Ishikawa (cell line): ENCODE data around the gene TMEM198.

Experiments used
- CEBPB ChIP-seq: IDR thresholded peaks from 2 replicates; pipeline ENCODE4 v1.6.1; 2012
- CREB1 ChIP-seq: IDR thresholded peaks from 2 replicates; pipeline ENCODE4 v1.6.1; 2012; ENCODE audit warnings: low read depth
- EGR1 ChIP-seq: IDR thresholded peaks from 2 replicates; pipeline ENCODE4 v1.6.1; 2012
- EP300 ChIP-seq: IDR thresholded peaks from 2 replicates; pipeline ENCODE4 v1.6.1; 2012; ENCODE audit warnings: borderline replicate concordance
- FOXM1 ChIP-seq: IDR thresholded peaks from 2 replicates; pipeline ENCODE4 v1.6.1; 2012; ENCODE audit warnings: low read depth, borderline replicate concordance
- NFIC ChIP-seq: IDR thresholded peaks from 2 replicates; pipeline ENCODE4 v1.6.1; 2012
- RAD21 ChIP-seq: IDR thresholded peaks from 2 replicates; pipeline ENCODE4 v1.6.1; 2012; ENCODE audit warnings: low read depth
- TAF1 ChIP-seq: IDR thresholded peaks from 2 replicates; pipeline ENCODE4 v1.6.1; 2012; ENCODE audit warnings: low read depth, mild to moderate bottlenecking
- TCF12 ChIP-seq: IDR thresholded peaks from 2 replicates; pipeline ENCODE4 v1.6.1; 2012; ENCODE audit warnings: low read depth
- TEAD4 ChIP-seq: IDR thresholded peaks from 2 replicates; pipeline ENCODE4 v1.6.1; 2012
- USF1 ChIP-seq: IDR thresholded peaks from 2 replicates; pipeline ENCODE4 v1.6.1; 2012
- YY1 ChIP-seq: IDR thresholded peaks from 2 replicates; pipeline ENCODE4 v1.6.1; 2012; ENCODE audit warnings: low read depth
- ZBTB7A ChIP-seq: IDR thresholded peaks from 2 replicates; pipeline ENCODE4 v1.6.1; 2012; ENCODE audit warnings: low read depth
- TF ChIP-seq, protein P1 (sequence below): IDR thresholded peaks from 2 replicates; pipeline ENCODE4 v1.6.1; 2012
- TF ChIP-seq, protein P2 (sequence below): IDR thresholded peaks from 2 replicates; pipeline ENCODE4 v1.6.1; 2012; ENCODE audit warnings: low read depth, mild to moderate bottlenecking

The TMEM198 gene

GRCh38 chr2:219567791-219568361 lies 24.0 kb downstream of the TMEM198 start:
- TF ChIP-seq TCF12 (no peak), FOXM1 (no peak), RAD21 (no peak)

DNA sequence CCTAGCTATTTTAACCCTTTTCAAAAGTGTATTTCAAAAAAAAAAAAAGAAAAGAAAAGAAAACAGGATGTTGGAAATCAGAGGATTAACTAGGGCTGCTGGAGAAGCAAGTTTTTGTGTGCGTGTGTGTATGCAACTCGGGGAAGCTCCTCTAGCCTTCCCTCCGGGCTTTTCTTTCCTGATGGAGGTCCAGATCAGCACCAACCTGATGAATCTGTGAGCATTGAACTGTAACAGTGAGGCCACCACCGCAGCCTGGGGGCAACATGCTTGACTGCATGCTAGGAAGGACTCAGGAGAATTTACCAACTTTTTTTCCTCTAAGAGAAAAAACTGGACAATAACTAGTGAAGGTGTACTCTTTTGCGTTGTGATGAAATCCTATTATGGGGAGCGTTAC lies 25.2 kb downstream of the TMEM198 start:
- no peak for TF ChIP-seq TAF1
- no peak for TF ChIP-seq ZBTB7A
- TF ChIP-seq CREB1 = no peak

DNA sequence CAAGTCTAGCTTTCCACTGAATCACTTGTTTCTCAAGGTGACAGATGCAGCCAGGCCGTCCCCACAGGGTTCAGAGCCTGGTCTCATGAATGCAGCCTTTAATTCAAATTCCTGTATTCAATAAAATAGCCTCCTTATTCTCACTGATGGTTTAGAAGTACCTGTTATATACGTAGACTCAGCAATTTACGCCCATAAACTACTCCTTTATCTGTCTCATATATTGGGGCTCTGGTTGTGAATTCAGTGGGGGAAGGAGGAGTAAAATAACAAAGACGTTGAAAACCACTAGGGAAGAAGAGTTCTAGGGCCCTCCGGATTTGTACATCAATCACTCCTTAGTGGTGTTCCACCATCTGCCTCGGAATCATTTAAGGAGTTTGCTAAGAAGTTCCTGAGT lies 25.8 kb downstream of the TMEM198 start:
- no peak for TF ChIP-seq EGR1

- 0 out of 2 replicates have a peak, but pooled peaks have one; percentile 37 for TF ChIP-seq ZBTB7A
- no peak for TF ChIP-seq USF1
- TF ChIP-seq NFIC = no peak
- TF ChIP-seq EGR1 = no peak
- no peak for TF ChIP-seq YY1
- TF ChIP-seq RAD21 = no peak
- TF ChIP-seq FOXM1 = no peak
Observed at GRCh38 chr2:219570194-219570923, 26.5 kb downstream of the TMEM198 start.

- TF ChIP-seq YY1 = no peak
Observed at GRCh38 chr2:219570924-219571310, 27.1 kb downstream of the TMEM198 start.

DNA sequence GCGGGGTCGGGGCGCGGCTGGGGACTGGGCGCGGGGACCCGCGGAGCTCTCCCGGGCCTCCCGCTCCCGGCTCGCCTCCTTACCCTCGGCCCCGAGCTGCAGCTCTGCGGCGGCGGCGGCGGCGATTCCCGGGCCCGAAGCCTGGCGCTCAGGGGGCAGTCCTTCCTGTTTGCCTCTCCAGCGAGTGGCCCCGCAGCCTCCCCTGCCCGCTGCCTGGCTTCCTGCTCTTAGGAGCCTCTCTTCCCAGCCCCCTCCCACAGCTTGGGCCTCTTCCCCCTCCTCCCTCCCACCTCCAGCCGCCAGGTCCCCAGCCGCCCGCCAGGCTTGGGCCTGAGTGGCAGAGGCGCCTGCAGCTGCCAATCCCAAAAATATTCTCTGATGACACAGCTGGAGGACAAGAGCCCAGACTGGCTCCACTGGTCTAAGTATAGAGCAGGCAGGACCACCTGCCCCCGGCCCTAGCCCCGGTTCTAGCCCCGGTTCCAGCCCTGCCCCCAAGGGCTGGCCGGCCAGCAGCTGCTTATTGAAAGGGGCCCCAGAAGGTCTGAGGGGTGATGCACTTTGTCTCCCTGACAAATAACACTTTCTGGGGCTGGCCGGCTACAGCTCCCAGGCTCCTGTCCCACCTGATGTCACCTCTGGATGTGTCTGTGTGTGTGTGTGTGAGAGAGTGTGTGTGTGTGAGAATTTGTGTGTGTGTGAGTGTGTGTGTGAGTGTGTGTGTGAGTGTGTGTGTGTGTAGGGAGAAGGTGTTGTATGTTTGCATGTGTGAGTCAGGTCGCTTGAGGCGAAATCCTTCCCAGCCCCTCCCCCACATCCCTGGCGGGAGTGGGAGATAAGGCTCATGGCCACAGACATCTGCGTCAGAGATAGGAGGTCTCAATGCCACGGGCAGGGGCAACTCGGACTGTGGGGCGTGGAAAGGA lies 27.7 kb downstream of the TMEM198 start, which contains the start of gene OBSL1:
TSS of gene OBSL1 (minus strand) at position 229 of the 926 bp plus-strand sequence. CDS start 307 bp downstream, outside the sequence.
- no peak for TF ChIP-seq TCF12
- no peak for TF ChIP-seq TEAD4
- TF ChIP-seq EP300 = no peak
- no peak for TF ChIP-seq ZBTB7A
- no peak for TF ChIP-seq CREB1
- TF ChIP-seq YY1 = no peak
- no peak for TF ChIP-seq CEBPB
- TF ChIP-seq NFIC = no peak
- TF ChIP-seq TAF1 = peak; percentile 41; the same call in 1 of the 2 replicates

DNA sequence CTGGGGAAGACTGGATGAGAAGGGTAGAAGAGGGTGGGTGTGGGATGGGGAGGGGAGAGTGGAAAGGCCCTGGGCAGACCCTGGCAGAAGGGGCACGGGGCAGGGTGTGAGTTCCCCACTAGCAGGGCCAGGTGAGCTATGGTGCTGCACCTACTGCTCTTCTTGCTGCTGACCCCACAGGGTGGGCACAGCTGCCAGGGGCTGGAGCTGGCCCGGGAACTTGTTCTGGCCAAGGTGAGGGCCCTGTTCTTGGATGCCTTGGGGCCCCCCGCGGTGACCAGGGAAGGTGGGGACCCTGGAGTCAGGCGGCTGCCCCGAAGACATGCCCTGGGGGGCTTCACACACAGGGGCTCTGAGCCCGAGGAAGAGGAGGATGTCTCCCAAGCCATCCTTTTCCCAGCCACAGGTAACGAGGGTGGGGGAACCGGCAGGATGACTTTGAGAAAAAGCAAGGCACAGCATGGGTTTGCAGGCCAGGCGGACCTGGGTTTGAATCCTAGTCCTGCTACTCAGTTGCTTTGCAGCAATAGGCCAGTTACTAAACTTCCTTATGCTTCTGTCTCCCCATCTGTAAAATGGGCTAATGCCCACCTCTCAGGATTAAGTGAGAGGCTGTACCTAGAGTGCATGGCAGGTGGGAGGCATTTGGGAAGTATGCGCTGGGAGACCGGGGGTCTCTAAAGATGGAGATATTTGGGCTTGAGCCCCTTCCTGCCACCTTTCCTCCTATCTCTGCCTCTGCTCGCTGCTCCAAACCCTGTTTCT lies 28.6 kb downstream of the TMEM198 start, which contains the start of gene INHA:
TSS of gene INHA (plus strand) at position 74 of the 765 bp plus-strand sequence. CDS start at position 139, 65 bp downstream.
- TF ChIP-seq, protein P1, sequence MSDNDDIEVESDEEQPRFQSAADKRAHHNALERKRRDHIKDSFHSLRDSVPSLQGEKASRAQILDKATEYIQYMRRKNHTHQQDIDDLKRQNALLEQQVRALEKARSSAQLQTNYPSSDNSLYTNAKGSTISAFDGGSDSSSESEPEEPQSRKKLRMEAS = no peak
- no peak for TF ChIP-seq FOXM1
- no peak for TF ChIP-seq EP300
- no peak for TF ChIP-seq TEAD4
- no peak for TF ChIP-seq EGR1
- TF ChIP-seq ZBTB7A = no peak

DNA sequence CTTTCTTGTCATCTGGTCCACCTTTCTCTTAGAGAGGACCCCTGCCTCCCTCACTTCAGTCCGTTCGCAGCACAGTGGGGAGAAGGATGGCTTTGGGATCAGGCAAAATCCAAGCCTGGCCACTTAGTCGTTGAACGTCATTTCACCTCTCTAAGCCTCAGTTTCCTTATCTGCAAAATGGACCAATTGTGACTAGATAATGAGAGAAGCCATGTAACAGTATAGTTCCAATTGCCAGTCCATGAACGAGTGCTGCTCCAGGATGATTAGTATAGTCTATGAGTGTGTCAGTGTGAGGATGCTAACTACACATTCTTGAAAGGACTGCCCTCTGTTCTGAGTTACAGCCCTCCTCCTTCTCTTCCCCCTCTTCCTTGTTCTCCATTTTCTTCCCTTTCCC lies 29.3 kb downstream of the TMEM198 start:
- no peak for TF ChIP-seq TCF12
- TF ChIP-seq EGR1 = no peak
- TF ChIP-seq FOXM1 = no peak
- no peak for TF ChIP-seq USF1
- TF ChIP-seq RAD21 = no peak
- no peak for TF ChIP-seq EP300
- TF ChIP-seq NFIC = no peak
- TF ChIP-seq TAF1 = no peak
- no peak for TF ChIP-seq YY1
- TF ChIP-seq, protein P1 = no peak
- TF ChIP-seq CREB1 = no peak
- TF ChIP-seq, protein P2, sequence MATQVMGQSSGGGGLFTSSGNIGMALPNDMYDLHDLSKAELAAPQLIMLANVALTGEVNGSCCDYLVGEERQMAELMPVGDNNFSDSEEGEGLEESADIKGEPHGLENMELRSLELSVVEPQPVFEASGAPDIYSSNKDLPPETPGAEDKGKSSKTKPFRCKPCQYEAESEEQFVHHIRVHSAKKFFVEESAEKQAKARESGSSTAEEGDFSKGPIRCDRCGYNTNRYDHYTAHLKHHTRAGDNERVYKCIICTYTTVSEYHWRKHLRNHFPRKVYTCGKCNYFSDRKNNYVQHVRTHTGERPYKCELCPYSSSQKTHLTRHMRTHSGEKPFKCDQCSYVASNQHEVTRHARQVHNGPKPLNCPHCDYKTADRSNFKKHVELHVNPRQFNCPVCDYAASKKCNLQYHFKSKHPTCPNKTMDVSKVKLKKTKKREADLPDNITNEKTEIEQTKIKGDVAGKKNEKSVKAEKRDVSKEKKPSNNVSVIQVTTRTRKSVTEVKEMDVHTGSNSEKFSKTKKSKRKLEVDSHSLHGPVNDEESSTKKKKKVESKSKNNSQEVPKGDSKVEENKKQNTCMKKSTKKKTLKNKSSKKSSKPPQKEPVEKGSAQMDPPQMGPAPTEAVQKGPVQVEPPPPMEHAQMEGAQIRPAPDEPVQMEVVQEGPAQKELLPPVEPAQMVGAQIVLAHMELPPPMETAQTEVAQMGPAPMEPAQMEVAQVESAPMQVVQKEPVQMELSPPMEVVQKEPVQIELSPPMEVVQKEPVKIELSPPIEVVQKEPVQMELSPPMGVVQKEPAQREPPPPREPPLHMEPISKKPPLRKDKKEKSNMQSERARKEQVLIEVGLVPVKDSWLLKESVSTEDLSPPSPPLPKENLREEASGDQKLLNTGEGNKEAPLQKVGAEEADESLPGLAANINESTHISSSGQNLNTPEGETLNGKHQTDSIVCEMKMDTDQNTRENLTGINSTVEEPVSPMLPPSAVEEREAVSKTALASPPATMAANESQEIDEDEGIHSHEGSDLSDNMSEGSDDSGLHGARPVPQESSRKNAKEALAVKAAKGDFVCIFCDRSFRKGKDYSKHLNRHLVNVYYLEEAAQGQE = no peak
- no peak for TF ChIP-seq CEBPB
- no peak for TF ChIP-seq ZBTB7A
- no peak for TF ChIP-seq TEAD4
